GM21528 (cell line): ENCODE data around the gene NAT16.
A peak's percentile ranks its signal among the peaks of the same experiment; 100 is the strongest.

Experiments
- ATAC-seq: cut with Tn5 transposase; IDR thresholded peaks from one replicate; pipeline ENCODE4 v1.9.1; 2021; ENCODE audit warnings: mild to moderate bottlenecking, moderate library complexity; ENCODE audit not compliant: unreplicated experiment, low FRiP score

Gene NAT16

DNA sequence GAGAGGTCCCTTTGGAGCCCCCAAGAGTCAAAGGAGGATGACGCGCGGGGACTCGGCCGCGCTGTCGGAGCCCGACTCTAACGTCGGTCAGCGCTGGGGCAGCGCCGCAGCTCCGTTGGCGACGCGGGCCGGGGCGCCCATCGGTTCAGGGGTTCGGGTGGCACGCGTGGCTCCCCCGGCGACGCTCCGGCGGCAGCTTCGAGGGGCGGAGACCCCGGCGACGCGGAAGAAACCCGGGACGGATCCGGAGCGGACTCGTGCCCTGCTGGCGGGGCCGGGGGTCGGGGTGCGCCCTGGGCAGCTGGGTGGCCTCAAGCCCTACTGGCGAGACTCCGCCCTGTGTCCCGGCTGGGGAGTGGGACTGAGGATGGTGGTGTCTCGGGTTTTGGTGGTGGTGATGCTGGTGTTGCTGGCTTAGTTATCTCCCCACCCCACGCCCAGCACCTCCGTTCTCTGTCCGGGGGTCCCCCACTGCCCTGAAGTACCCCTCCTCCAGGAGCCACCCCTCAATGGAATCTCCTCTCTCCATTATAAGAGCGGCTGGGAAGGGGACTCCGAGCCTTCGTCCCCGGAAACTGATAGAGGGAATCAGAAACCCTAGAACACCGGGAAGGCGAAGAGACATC lies at the start of gene NAT16:
Gene NAT16 (minus strand): TSS at position 164 of the 626 bp plus-strand sequence. CDS start 5,486 bp downstream, outside the sequence.
- ATAC-seq, result no peak

DNA sequence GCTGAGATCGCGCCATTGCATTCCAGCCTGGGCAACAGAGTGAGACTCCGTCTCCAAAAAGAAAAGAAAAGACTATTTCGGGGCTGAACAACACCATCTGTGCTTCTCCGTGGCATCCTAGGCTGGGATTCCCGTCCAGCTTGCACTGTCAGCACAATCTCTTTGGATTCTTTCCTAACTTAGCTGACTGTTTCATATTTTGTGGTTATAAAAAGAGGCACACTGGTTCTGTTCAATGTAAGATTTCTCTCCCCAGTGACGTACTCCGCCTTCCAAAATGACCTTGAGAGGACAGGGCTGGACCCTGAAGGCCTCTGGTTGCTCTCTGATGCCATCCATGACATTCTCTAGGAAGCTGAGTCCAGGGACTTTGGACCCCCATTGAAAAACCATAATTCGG lies 46.6 kb upstream of the NAT16 start:
- ATAC-seq, result no peak

DNA sequence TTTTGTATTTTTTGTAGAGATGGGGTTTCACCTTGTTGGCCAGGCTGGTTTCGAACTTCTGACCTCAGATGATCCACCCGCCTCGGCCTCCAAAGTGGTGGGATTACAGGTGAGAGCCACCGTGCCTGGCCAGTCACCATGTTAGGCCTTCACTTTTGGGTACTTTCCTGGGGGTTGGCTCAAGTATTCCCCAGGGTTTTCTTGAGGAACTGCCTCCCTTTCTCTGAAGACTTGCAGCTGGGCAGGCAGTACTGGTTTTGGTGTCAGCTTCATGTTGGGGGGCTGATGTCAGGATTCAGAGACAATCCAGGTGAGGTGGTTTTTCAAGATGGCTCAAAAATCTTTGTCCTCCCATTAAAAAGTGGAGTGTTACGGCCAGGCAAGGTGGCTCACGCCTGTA lies 45.6 kb upstream of the NAT16 start:
- ATAC-seq, result no peak

DNA sequence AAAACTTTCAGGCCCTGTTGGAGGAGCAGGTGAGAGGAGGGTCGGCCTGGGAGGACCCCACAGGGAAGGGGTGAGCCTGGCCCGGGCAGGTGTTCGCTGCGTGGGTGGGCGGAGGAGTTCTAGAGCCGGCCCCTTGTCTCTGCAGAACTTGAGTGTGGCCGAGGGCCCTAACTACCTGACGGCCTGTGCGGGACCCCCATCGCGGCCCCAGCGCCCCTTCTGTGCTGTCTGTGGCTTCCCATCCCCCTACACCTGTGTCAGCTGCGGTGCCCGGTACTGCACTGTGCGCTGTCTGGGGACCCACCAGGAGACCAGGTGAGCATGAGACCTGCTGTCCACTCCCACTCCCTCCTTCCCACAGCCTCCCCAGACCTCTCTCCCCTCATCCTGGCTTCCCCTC lies 43.4 kb upstream of the NAT16 start:
- no peak for ATAC-seq

DNA sequence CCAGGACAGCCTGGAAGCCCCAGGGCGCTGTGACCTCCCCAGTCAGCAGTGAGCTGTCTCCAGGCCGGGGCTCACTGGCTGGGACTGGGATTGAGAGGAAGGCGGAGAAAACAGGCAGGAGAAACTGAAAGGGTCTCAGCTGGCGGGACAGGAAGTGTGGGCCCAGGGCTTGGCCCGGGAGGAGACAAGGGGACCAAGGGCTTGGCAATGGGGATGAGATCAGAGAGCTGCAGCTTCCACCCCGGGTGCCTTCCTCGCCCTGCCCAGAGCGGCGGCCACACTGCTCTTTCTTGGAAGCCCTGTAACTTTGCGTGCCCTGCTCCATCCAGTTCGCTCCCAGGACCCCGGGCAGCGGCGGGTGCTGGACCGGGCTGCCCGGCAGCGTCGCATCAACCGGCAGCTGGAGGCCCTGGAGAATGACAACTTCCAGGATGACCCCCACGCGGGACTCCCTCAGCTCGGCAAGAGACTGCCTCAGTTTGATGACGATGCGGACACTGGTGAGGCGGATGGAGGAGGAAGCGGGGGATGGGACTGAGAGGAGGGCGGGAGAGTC lies 42.3 kb upstream of the NAT16 start:
- no peak for ATAC-seq

DNA sequence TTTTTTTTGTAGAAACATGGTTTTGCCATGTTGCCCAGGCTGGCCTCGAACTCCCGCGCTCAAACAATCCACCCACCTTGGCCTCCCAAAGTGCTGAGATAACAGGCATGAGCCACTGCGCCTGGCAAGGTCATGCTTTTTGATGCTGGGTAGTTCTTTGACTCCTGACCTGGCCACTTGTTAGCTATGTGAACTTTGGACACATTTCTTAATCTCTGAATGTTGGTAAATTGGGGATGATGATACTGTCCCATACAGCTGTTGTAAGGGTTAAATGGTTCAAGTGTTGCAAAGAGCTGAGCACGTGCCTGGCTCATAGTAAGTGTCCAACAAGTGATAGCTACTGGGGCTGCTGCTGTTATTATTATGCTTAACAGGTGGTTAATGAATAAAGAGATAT lies 40.2 kb upstream of the NAT16 start:
- no peak for ATAC-seq

DNA sequence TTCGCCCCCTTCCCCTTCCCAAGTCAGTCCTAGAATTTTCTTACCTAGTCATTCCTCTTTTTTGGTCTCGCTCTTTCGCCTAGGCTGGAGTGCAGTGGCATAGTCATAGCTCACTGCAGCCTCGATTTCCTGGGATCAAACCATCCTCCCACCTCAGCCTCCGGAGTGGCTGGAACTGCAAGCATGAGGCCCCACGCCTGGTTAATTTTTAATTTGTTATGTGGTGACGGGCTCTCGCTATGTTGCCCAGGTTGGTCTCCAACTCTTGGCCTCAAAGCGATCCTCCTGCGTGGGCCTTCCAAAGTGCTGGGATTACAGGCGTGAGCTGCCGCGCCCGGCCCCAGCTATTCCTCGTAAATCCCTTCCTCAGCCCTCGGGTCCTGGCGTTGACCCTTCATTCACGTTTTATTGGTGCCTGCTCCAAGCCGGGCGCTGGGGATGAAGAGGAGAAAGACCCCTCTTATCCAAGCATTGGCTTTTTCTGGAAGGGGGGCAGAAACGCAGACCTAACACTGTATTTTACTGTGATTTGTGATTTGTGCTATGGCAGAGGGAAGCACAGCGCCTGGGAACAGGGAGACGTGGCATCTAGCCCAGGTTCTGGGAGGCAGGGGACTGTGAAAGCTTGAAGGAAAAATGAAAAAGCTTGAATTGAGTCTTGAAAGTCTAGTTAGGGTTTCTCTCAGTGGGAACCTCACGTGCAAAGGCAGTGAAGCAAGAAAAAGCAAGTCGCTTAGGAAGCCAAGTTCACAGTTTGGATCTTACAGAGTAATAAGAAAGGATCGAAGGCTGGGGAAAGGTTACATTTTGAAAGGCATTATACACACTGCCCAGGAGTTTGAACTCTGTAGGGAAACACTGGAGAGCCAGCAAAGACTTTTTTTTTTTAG lies 38.4 kb upstream of the NAT16 start:
- ATAC-seq, result peak; percentile 17

DNA sequence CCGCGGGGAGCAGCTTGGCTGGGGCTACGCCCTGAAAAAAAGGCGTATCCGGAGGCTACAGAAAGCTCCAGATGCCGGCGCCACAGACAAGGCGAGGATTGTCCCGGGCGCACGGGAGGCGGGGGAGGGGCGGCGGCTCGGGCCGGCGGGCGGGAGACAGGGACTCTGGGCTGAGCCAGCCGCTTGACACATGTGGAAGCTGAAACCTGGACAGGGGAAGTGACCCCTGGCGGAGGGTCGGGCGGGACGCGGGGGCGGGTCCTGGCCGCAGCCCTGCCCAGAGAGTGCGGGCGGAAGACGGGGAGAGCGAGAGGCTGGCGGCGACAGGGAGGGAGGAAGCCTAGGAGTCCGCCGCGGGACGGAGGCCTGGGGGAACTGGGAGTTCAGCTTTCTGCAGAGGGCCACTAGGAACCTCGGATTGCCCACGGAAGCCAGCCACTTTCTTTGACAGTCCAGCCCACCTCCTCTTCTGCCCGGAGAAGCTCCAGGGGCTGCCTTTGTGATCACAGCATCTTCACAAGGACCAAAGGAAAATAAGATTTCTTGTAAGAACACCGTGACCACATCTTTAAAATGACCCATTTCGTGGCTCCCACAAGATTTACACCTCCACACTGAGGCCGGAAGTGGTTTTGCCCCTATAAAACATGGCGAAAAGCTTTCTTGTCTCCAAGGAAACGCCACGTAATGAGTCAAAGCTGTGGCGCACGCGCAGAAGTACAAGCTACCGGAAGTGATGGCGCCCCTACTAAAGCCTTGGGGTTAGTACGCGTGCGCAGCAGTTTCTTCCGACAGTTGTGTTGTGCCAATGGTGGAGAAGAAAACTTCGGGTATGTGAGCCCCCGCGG lies 37.5 kb upstream of the NAT16 start, which contains the start of the genes PLOD3 and ZNHIT1:
Gene PLOD3 (minus strand): TSS at position 194 of the 848 bp plus-strand sequence. CDS start 307 bp downstream, outside the sequence.
Gene ZNHIT1 (plus strand): TSS at position 778 of the 848 bp plus-strand sequence. CDS start 31 bp downstream, at position 809.
- peak; percentile 61 for ATAC-seq

DNA sequence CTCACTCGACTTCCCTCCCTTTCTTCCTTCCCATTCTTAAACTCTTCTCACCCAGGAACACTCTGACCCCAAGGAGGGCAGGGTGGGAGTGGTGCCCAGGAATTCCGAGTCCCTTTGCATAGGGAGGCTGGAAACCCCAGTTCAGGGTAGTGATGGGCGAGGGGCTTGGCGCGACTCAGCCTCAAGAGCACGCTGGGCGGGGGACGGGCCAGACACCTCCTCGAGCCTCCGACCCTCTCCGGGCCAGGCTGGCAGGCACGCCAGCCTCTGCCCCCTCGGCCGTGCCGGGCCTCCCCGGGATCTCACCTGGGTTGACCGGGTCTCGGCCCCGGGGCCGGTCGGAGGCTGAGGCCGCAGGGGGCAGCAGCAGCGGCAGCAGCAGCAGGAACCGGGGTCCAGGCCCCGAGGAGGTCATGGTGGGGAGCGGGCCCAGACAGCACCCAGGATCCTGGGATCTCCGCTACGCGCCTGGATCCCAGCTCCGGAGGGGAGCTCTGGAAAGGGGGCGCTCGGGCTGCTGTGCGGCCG lies 36.8 kb upstream of the NAT16 start:
- ATAC-seq, result peak; percentile 17

DNA sequence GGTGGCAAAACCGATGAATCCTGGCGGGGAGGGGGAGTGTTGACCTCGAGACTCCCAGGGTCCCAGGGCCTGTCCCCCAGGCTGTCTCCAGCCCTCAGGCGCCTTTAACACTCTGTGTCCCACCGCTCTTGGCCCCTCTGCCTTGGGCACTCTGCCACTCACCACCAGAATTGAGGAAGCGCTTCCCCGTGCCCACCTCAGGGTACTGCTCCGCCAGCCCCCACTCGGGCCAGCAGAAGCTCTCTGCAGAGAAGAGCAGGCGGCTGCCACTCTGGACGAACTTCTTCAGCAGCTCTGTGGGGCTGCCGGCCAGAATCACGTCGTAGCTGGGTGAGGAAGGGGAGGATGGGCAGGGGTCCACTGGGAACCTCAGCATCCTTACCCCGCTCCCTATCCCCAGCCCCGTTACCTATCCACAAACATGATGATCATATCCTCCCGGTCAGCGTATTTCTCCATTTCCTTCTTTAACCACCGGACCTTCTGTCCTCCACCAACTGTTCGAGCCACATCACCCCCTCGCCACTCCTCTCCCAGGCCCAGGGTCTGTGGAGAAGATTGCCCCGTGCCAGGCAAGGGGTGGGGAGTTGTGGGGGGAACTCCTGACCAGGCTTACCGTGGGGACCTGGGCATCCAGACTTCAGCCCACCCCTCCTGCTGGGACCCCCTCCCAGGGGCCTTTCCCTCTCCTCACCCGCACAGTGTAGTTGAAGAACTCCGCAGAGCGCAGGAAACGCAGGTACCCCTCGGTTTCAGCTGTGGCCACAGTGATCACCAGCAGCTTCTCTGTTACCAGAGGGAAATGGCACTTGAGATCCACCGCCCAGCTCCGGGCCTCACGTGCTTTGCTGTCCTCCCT lies 36.1 kb upstream of the NAT16 start:
- ATAC-seq, result peak; percentile 2

DNA sequence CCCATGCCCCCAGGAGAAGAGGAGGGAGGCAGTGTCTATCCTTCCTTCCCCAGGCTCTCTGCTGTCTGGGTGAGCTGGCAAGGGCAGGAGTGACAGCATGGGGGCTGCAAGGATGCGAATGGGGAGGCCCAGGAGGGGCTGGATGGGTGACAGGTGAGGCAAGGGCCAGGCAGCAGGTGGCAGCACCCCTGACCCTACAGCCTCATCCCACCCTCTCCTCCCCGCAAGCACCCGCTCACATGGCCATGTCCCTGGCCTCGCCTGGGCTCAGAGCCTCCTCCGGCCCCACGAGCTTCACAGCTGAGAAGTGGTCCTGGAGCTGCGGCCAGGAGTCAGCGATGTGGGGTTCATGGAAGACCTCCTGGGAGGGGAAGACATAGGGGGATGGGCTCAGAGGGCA lies 31.9 kb upstream of the NAT16 start:
- no peak for ATAC-seq

DNA sequence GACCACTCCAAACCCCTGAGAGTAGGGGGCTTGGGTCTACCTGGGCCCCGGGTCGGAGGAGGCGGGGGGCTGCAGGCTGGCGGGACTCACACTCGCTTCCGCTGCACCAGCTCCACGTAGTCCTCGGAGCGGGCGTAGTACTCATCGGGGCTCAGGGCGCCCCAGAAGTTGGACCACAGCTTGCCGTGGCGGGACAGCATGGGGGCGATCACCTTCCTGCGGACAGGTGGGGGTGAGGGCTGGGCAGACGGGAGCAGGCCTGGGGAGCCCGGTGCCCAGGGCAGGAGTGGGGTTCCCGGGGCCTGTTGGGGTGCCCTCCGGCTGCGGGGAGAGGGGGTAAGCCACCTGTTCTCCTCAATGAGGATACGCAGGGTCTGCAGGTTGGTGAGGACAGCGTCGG lies 31.4 kb upstream of the NAT16 start:
- no peak for ATAC-seq

DNA sequence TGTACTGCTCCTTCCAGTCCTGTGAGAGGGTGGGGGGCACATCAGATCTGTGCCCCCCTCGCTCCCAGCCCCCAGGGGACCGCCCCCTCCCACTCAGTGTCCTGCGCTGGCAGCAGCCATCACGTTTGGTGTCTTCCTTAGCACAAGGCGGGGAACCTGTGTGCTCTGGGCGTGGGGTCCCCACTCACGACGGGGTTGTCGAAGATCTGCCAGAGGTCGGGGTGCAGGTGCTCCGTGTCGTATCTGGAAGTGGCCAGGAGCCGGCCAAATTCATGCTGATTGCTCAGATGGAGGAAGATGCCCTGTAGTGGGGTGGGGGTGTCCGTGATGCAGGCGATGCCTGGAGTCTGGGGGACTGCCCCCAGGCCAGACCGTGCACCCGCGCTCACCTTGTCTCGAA lies 30.1 kb upstream of the NAT16 start:
- no peak for ATAC-seq

DNA sequence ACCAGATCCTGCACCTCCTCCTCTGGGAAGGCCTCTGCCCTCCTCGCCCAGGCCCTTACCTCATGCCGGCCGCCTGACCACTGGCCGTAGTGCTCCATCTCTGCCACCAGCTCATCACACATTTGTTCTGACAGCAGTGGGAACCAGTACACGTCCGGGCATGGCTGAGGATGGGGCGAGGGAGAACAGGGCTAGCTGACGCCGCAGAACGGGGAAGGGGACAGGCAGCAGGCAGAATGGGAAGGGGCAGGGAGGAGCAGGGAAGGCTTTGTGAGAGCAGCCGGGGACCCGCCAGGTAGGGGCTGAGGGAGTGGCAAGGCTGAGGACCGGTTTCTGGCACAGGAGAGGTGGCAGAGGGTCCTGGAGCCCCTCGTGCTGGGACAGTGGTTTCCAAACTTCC lies 28.7 kb upstream of the NAT16 start:
- no peak for ATAC-seq

DNA sequence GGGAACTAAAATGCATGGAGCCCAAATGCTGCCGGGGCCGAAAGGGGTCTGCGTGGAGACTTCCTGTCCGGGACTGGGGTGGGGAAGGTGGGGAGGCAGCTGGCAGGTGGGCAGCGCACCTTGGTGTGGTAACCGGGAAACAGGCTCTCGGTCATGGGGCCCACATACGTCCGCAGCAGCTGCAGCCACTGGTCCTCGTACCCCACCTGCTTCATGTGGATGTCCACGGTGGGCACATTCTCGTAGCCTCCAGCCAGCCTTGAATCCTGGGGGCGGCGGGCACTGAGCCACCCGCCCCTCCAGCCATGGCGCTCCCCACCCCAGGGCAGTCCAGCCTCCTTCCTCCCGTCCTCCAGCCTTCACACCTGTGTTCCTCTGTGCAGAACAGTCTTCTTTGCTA lies 27.4 kb upstream of the NAT16 start:
- ATAC-seq, result no peak

DNA sequence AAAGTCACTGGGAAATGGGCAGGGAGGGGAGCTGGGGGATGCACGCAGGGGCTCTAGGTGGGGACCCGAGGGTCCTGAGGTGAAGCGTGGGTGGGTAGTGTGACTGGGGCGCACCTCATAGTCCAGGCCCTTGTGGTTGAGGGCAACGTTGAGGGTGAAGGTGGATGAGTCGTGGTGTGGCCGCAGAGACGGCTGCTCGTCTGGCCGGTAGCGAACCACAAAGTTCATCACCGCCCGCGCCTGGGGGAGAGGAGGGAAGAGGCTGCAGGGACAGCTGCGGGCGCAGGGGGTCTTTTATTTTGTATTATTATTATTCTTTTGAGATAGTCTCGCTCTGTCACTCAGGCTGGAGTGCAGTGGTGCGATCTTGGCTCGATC lies 26.6 kb upstream of the NAT16 start:
- ATAC-seq, result no peak

DNA sequence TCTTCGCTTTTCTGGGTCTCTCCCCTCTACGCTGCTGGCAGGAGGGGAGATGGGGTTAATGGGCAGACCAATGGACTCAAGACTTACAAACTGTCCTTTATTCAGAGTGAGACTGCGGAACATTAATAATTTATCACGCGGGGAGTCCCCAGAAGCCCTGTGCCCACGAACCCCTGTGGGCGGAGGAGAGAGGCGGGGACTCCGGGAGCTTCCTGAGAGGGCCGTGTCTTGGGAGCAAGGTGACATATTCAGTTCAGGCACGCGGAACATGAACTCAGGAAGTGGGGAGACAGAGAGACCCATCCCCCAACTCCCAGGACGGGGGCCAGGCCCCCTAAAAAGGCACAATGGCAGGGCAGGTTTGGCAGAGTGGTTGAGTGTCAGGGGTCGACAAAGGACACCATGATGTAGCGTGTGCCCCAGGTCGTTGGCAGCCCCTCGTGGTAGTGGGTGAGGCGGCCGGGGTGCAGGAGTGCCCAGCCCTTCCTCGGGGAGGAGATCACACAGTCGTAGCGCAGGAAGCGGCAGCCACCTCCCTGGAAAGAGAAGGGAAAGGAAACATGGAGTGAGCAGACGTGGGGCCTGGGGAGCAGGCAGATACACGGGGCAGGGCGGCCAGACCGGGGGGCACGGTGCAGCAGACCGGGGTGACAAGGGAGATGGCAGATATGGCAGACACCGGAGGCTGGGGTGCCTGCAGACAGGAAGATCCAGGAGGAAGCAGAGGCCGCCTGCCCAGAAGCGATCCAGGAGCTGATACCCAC lies 26.0 kb upstream of the NAT16 start:
- no peak for ATAC-seq
